ENCODE data around the gene MUC5B.
A peak's percentile ranks its signal among the peaks of the same experiment; 100 is the strongest.

MUC5B gene

DNA sequence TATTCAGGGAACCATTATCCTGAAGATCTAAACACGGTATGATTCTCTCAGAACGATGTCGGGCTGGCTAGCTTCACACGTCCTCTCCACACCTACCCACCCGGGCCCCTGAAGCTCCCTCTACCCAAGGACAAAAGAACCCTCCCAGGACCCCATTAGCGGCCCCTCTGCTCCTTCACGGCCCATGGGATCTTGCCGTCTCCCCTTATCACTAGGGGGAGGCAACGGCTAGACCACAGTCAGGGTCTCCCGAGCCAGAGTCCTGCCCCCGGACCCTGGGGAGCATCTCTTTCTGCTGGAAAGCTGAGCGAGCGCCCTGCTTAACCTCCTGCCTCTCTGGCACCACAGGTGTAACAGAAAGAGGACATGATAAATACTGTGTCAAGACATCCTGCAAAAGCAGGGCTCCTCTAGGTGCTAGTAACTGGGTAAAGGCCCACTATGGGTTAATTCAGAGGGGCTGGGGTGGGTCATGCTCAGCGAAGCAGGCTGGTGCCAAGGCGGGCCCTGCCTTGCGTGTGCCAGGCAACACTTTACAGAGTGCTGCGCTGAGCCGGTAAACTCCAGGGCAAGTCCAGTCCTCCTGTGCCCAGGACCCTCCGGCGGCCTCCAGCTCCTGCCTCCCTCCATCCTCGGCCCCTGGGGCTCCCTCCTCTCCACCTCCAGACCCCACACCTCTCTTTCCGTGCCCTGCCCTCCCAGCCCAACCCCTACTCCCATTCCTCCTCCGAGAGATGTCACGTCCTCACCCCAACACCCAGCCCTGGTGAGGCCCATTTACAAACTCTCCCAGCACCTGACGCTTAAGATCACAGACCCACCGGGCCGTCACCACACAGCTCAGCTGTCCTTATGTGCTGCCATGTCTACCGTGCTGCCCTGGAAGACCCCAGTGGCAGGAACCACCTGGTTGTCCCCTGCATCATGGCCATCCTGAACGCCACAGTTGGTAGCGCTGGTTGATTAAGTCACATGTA is 83.6 kb downstream of the MUC5B start:
- TF ChIP-seq, protein P1, sequence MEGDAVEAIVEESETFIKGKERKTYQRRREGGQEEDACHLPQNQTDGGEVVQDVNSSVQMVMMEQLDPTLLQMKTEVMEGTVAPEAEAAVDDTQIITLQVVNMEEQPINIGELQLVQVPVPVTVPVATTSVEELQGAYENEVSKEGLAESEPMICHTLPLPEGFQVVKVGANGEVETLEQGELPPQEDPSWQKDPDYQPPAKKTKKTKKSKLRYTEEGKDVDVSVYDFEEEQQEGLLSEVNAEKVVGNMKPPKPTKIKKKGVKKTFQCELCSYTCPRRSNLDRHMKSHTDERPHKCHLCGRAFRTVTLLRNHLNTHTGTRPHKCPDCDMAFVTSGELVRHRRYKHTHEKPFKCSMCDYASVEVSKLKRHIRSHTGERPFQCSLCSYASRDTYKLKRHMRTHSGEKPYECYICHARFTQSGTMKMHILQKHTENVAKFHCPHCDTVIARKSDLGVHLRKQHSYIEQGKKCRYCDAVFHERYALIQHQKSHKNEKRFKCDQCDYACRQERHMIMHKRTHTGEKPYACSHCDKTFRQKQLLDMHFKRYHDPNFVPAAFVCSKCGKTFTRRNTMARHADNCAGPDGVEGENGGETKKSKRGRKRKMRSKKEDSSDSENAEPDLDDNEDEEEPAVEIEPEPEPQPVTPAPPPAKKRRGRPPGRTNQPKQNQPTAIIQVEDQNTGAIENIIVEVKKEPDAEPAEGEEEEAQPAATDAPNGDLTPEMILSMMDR (IDR thresholded peaks at IDR 0.05; ENCODE audit: control extremely low read depth, extremely low read depth, low read depth, missing control alignments) = no peak
- DNase-seq (ENCODE audit: extremely low spot score) = no peak
- POLR2A ChIA-PET = no interaction called here
- CTCF ChIA-PET = no interaction called here

DNA sequence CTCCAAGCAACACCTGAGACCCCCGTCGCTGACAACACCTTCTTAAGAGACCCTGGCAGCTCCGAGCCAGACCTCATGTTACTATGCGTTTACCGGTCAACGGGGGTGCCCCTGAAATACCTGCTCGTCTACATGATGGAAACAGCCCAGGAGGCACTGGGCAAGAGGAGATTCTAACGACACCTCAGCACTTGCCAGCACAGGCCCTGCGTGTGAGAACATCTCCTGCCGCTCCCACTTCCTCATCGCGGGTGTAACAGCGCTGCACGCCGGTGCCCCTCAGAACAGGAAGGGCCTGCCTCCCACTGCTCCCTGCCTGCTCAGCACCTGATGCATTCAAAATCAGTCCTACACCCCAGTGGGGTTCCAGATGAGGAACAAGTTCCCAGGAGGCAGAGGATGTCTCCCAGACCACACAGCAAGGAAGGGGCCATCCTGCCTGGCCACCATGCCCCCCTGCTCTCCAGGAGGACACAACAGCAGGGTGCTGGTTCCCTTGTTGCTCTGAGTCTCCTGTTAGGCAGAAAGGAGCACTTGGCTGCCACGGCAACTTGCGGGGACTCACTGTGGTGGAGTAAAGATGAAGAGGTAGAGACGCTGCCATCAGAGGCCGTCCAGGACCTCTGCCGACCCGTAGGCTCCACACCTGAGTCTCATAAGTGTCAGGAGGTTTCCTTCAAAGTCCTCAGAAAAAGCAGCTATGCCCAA is 84.5 kb downstream of the MUC5B start:
- POLR2A ChIA-PET = no interaction called here
- TF ChIP-seq, protein P1 (IDR thresholded peaks at IDR 0.05; ENCODE audit: control extremely low read depth, extremely low read depth, low read depth, missing control alignments) = no peak
- DNase-seq (ENCODE audit: extremely low spot score) = peak; percentile 29
- CTCF ChIA-PET = interaction anchor here (1.1 kb wide), 1 partner anchor 10 kb away, joined by 3 read pairs; no protein-coding TSS in a partner anchor

DNA sequence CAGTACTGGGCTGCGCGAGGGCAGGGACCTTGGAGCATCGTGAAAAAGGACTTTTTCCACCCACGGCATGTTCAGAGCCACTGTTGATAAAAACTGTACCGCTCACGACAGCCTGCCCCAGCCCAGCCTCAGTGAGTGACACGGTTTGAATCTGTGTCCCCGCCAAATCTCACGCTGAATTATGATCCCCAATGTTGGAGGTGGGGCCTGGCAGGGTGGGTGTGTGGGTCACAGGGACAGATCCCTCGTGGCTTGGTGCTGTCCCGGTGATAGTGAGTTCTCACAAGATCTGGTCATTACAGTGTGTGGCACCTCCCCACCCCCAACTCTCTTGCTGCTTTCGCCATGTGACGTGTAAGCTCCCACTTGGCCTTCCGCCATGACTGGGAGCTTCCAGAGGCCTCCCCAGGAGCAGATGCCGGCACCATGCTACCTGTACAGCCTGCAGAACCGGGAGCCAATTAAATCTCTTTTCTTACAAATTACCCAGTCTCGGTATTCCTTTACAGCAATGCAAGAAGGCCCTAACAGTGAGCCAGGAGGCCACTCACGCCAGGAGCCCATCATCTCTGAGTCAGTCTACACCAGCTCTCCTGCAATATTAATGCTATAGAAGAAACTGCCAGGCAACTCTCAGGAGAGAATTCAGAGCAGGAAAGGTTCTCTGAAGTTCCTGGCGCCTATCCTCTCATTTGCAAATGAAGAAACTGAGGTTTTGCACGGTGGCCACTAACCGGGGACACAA is 85.3 kb downstream of the MUC5B start:
- no peak for DNase-seq (ENCODE audit: extremely low spot score)
- TF ChIP-seq, protein P1 (IDR thresholded peaks at IDR 0.05; ENCODE audit: control extremely low read depth, extremely low read depth, low read depth, missing control alignments) = no peak
- CTCF ChIA-PET = interaction anchor here (1.1 to 1.2 kb wide), 2 partner anchors 11 to 19 kb away, joined by 3 read pairs; no protein-coding TSS in a partner anchor
- POLR2A ChIA-PET = no interaction called here

DNA sequence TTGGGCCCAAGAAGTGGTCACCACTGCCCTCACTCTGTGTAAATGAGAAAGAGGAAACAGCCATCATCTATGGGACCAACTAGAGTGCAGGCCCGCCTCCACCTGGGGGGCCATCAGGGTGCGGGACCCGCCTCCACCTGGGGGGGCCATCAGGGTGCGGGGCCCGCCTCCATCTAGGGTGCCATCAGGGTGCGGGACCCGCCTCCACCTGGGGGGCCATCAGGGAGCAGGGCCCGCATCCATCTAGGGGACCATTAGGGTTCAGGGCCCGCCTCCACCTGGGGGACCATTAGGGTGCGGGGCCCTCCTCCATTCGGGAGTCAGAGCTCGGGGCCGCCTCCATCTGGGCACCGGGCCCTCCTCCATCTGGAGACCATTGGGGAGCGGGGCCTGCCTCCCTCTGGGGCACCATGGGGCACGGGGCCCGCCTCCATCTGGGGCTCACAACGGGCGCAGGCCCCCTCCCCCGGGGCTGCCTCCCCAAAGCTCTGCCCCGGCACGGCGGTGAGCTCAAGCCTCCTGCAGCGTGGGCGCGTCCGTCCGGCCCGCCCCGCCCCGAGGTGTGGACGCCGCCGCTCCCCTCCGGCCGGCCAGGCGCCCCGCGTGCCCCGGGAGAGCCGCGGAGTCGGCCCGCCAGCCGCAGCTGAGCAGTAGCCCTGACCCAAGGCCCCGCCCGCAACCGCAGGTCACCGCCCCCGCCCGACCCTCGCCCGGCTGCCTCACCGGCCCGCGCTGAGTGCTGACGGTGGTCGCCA is 86.1 kb downstream of the MUC5B start:
- ChIA-PET POLR2A (no interaction called here), CTCF (interaction anchor here (0.8 to 1.2 kb wide), 3 partner anchors 11 to 19 kb away, joined by 3 to 4 read pairs (median 3); no protein-coding TSS in a partner anchor)
- DNase-seq (ENCODE audit: extremely low spot score) = no peak
- TF ChIP-seq, protein P1 (IDR thresholded peaks at IDR 0.05; ENCODE audit: control extremely low read depth, extremely low read depth, low read depth, missing control alignments) = no peak

DNA sequence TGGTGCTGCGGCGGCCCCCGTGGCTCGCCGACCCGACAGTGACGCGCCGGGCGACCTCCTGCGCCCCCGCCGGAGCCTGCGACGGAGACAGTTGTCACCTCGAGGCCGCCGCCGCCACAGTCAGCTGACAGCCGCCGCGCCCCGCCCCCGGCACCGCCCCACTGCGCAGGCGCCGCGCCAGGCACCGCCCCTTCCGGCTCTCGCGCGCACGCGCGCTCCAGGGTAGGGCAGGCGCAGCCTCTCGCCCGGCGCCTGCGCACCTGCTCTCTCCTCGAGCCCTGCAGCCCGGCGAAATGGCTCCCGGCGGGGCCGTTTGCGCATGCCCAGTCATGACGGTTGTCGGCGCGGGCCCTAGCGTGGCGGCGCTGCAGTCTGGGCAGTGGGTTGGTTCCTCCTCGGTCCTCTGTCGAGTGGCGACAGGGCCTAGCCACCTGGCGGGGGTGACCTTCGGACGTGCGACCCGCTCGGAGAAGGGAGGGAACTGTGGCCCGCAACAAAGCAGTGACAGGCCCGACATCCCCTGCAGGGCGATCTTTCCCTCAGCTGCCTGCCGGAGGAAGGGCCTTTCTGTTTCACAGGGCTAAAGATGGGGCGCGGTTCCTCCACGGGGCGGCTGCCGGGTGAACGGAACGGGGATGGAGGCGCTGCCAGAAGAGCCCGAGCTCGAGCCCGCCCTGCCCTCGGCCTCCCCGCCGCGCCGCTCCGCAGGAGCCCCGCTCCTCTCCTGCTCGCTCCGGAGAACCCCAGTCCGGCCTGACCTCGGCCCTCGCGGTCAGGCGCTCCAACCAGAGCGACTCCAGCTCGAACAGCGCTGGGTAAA is 86.8 kb downstream of the MUC5B start, which contains the start of gene TOLLIP:
TOLLIP (minus strand) TSS at position 135 of the 820 bp plus-strand sequence; CDS start at position 1, 134 bp downstream.
- peak; percentile 100 for DNase-seq (ENCODE audit: extremely low spot score)
- ChIA-PET POLR2A (no interaction called here), CTCF (interaction anchor here (0.8 to 1.2 kb wide), 3 partner anchors 11 to 18 kb away, joined by 3 to 4 read pairs (median 3); no protein-coding TSS in a partner anchor)
- TF ChIP-seq, protein P1 (IDR thresholded peaks at IDR 0.05; ENCODE audit: control extremely low read depth, extremely low read depth, low read depth, missing control alignments) = peak; percentile 22

Measured in GM10248 (cell line).